Measurements from ENCODE around the gene GNB1.

- TF ChIP-seq EZH2 (IDR thresholded peaks at IDR 0.05; ENCODE audit: borderline replicate concordance, low read length): no peak
- TF ChIP-seq CTCF (conservative IDR thresholded peaks at IDR 0.05 in 1 of 2, IDR thresholded peaks at IDR 0.05 in 1 of 2; ENCODE audit: extremely low read depth in 1 of 2, insufficient read depth in 1 of 2, low read depth in 1 of 2, low read length in 2 of 2): no peak
Observed at GRCh38 chr1:1928231-1929101, 37.6 kb upstream of the GNB1 start.

Measured in mammary epithelial cell (primary cell).